ENCODE data around the gene DOCK8. TPM values are rescaled to one million over a fixed set of nuclear protein-coding genes. Genes with fewer than 3 reads are reported as not detected.

Gene DOCK8
- total and polyA plus RNA-seq, 2 of the 13 experiments (the other 11 are each of a cell fraction or from before 2014, with no cell fraction given): 0.28 to 0.38 TPM

DNA sequence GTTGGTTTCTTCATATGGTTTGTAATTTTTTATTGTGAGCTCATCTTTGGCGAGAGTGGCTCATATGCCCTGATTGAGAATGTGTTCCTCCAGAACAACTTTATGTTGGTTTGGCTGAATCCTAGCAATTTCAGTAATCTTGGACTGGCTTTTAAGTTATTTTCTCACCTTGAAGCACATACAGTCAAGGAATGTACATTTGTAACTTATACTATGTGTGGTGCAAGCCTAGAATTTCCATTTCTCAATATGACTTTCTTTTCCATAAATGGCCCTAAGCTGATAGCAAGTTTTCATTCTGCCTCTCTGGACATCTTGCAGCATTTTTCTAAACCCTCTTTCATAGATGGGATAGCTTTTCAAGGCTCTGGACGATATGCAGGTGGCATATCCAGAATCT lies 247.5 kb downstream of the DOCK8 start:
- intact Hi-C loops (cut with micrococcal nuclease; ENCODE audit: unreplicated experiment): loop anchor here (5.0 kb wide), 1 partner anchor 40 kb away; the partner anchor contains the start of gene KANK1
- DNase-seq (ENCODE audit: low spot score): no peak
- in situ Hi-C loops (cut with HindIII; ENCODE audit: extremely low pct_ligation_motif_present, low pct_unique_long_range_greater_than_20kb): no loop called here
- Histone ChIP-seq H3K4me3 (replicated peaks in 1 of 3; ENCODE audit: insufficient read depth in 1 of 3, low read depth in 2 of 3, low read length in 3 of 3) (no peak overlapping the region), H3K9me3 (ENCODE audit: low read length) (no peaks in the 10 kb centered on the region), H3K4me2 (ENCODE audit: low read depth, low read length) (no peak overlapping the region), H3K4me1 (ENCODE audit: insufficient read depth, low read length) (peaks cover 14% of the 10 kb centered on the region), H3K36me3 (replicated peaks in 1 of 2; ENCODE audit: control insufficient read depth in 1 of 2, insufficient read depth in 2 of 2, low read length in 2 of 2) (no peaks in the 10 kb centered on the region), H3K27ac (ENCODE audit: extremely low read length, insufficient read depth, low read length) (no peak overlapping the region), H4K20me1 (ENCODE audit: insufficient read depth, low read length) (no peaks in the 10 kb centered on the region), H3K79me2 (ENCODE audit: insufficient read depth, low read length) (no peaks in the 10 kb centered on the region), H3K9ac (ENCODE audit: insufficient read depth, low read depth, low read length) (no peak overlapping the region), H3K27me3 (ENCODE audit: control insufficient read depth in 1 of 2, insufficient read depth in 2 of 2, low read length in 2 of 2) (peaks cover 0 to 1% of the 10 kb centered on the region in 2 experiments; a peak in 1 of 5 replicates), H2AFZ (ENCODE audit: low read length) (no peak overlapping the region)
- ChIA-PET POLR2A (no interaction called here), CTCF (ENCODE audit: low intra/inter-chr PET ratio, low total read pairs) (no interaction called here)
- FAIRE-seq: no peak
- no peak for TF ChIP-seq SSRP1 (CRISPR knock-in tag; IDR thresholded peaks at IDR 0.05)
- TF ChIP-seq SP140L (CRISPR knock-in tag; IDR thresholded peaks at IDR 0.05; ENCODE audit: borderline replicate concordance): no peak
- TF ChIP-seq, protein P1, sequence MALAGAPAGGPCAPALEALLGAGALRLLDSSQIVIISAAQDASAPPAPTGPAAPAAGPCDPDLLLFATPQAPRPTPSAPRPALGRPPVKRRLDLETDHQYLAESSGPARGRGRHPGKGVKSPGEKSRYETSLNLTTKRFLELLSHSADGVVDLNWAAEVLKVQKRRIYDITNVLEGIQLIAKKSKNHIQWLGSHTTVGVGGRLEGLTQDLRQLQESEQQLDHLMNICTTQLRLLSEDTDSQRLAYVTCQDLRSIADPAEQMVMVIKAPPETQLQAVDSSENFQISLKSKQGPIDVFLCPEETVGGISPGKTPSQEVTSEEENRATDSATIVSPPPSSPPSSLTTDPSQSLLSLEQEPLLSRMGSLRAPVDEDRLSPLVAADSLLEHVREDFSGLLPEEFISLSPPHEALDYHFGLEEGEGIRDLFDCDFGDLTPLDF (CRISPR knock-in tag; IDR thresholded peaks at IDR 0.05): no peak
- TF ChIP-seq, protein P2, sequence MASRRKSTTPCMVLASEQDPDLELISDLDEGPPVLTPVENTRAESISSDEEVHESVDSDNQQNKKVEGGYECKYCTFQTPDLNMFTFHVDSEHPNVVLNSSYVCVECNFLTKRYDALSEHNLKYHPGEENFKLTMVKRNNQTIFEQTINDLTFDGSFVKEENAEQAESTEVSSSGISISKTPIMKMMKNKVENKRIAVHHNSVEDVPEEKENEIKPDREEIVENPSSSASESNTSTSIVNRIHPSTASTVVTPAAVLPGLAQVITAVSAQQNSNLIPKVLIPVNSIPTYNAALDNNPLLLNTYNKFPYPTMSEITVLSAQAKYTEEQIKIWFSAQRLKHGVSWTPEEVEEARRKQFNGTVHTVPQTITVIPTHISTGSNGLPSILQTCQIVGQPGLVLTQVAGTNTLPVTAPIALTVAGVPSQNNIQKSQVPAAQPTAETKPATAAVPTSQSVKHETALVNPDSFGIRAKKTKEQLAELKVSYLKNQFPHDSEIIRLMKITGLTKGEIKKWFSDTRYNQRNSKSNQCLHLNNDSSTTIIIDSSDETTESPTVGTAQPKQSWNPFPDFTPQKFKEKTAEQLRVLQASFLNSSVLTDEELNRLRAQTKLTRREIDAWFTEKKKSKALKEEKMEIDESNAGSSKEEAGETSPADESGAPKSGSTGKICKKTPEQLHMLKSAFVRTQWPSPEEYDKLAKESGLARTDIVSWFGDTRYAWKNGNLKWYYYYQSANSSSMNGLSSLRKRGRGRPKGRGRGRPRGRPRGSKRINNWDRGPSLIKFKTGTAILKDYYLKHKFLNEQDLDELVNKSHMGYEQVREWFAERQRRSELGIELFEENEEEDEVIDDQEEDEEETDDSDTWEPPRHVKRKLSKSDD (CRISPR knock-in tag; IDR thresholded peaks at IDR 0.05; ENCODE audit: low read depth): no peak
- TF ChIP-seq SMARCC2 (IDR thresholded peaks at IDR 0.05): no peak
- TF ChIP-seq SIX1 (CRISPR knock-in tag; IDR thresholded peaks at IDR 0.05; ENCODE audit: borderline replicate concordance): no peak
- no peak for TF ChIP-seq ZKSCAN1 (IDR thresholded peaks at IDR 0.05; ENCODE audit: low read length)
- no peak for TF ChIP-seq ZNF230 (CRISPR knock-in tag; IDR thresholded peaks at IDR 0.05)
- no peak for TF ChIP-seq NFYC (CRISPR knock-in tag; IDR thresholded peaks at IDR 0.05)
- no peak for TF ChIP-seq YEATS4 (CRISPR knock-in tag; IDR thresholded peaks at IDR 0.05; ENCODE audit: borderline replicate concordance)
- TF ChIP-seq RAD21 (CRISPR knock-in tag; IDR thresholded peaks at IDR 0.05): no peak
- no peak for TF ChIP-seq MEIS2 (CRISPR knock-in tag; IDR thresholded peaks at IDR 0.05)
- no peak for TF ChIP-seq TAF1 (CRISPR knock-in tag; IDR thresholded peaks at IDR 0.05)
- TF ChIP-seq, protein P3, sequence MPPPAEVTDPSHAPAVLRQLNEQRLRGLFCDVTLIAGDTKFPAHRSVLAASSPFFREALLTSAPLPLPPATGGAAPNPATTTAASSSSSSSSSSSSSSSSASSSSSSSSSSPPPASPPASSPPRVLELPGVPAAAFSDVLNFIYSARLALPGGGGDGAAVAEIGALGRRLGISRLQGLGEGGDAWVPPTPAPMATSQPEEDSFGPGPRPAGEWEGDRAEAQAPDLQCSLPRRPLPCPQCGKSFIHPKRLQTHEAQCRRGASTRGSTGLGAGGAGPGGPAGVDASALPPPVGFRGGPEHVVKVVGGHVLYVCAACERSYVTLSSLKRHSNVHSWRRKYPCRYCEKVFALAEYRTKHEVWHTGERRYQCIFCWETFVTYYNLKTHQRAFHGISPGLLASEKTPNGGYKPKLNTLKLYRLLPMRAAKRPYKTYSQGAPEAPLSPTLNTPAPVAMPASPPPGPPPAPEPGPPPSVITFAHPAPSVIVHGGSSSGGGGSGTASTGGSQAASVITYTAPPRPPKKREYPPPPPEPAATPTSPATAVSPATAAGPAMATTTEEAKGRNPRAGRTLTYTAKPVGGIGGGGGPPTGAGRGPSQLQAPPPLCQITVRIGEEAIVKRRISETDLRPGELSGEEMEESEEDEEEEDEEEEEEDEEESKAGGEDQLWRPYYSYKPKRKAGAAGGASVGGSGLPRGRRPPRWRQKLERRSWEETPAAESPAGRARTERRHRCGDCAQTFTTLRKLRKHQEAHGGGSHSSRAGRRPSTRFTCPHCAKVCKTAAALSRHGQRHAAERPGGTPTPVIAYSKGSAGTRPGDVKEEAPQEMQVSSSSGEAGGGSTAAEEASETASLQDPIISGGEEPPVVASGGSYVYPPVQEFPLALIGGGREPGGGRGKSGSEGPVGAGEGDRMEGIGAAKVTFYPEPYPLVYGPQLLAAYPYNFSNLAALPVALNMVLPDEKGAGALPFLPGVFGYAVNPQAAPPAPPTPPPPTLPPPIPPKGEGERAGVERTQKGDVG (CRISPR knock-in tag; IDR thresholded peaks at IDR 0.05; ENCODE audit: borderline replicate concordance): no peak
- no peak for TF ChIP-seq ZFP90 (CRISPR knock-in tag; IDR thresholded peaks at IDR 0.05; ENCODE audit: borderline replicate concordance)
- TF ChIP-seq, protein P4, sequence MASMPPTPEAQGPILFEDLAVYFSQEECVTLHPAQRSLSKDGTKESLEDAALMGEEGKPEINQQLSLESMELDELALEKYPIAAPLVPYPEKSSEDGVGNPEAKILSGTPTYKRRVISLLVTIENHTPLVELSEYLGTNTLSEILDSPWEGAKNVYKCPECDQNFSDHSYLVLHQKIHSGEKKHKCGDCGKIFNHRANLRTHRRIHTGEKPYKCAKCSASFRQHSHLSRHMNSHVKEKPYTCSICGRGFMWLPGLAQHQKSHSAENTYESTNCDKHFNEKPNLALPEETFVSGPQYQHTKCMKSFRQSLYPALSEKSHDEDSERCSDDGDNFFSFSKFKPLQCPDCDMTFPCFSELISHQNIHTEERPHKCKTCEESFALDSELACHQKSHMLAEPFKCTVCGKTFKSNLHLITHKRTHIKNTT (CRISPR knock-in tag; IDR thresholded peaks at IDR 0.05): no peak
- no TSS peak for BruUV-seq (replicated peaks)
- WGBS (ENCODE audit: low lambda C conversion rate): 38% methylated on average over 2 of the region's 2 CpGs
- no peak for ATAC-seq
